Esophagus mucosa (tissue), 1 donor: ENCODE results near the gene FGF11. TPM values are rescaled to one million over a fixed set of nuclear protein-coding genes. Genes with fewer than 3 reads are reported as not detected.

Source experiments
- ATAC-seq: fragments of 200-7000 bp; cut with Tn5 transposase; one replicate; pipeline ENCODE4 v1.9.1; 2020
- total RNA-seq: library from RNA; stranded (reverse); gene quantifications from one replicate; pipeline ENCODE4 v1.2.4, GENCODE V29; 2023
- donor health status: DM: yes; HTN: yes; CAD: no.

Gene FGF11
- 8.6 TPM for total RNA-seq

GRCh38 chr17:7439462-7440112 is at the start of gene FGF11:
Gene FGF11 (plus strand): TSS chr17:7439512. CDS start chr17:7439621, 109 bp downstream.
- ATAC-seq = no peak

- ATAC-seq = no peak
Observed at GRCh38 chr17:7389924-7390910, 49.1 kb upstream of the FGF11 start.

- ATAC-seq = no peak
Observed at GRCh38 chr17:7391307-7391706, 48.0 kb upstream of the FGF11 start.

- ATAC-seq = no peak
Observed at GRCh38 chr17:7392696-7393612, 46.4 kb upstream of the FGF11 start.

DNA sequence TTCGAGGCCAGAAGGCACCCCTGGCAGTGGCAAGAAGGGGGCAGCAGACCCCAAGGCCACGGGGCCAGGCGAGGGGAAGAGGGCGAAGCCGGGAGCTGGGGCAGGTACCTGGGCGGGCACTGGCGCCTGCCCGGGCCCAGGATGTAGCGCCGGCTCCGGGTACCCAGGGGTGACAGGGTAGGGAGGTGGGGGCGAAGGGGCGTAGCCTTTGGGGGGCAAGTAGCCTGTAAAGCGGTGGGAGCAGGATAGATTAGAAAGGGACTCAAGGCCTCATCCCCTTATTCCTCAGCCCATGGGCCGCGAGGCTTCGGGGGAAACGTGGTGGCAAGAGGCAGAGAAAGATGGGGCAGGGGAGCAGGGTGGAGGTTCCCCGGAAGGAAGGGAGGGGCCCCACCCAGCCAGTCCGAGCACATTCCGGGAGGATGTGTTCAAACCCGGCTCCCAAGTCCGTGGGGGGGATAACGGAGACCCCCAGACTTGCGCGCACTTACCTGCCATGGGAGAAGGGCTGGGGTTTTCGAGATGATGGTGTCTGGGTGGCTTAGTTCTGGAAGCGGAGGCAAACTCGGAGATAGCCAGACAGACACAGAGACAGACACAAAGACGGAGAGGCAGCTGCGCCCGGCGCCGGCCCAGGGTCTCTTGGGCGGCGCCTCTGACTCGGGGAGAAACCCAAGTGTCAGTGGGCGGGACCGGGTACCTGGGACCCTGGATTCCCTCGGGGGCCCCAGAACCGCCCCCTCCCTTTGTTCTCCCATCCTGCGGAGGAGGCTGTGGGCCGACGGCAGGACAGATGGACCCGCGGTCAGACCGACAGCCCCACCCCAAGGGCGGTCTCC is 45.5 kb upstream of the FGF11 start:
- peak; percentile 50 for ATAC-seq

DNA sequence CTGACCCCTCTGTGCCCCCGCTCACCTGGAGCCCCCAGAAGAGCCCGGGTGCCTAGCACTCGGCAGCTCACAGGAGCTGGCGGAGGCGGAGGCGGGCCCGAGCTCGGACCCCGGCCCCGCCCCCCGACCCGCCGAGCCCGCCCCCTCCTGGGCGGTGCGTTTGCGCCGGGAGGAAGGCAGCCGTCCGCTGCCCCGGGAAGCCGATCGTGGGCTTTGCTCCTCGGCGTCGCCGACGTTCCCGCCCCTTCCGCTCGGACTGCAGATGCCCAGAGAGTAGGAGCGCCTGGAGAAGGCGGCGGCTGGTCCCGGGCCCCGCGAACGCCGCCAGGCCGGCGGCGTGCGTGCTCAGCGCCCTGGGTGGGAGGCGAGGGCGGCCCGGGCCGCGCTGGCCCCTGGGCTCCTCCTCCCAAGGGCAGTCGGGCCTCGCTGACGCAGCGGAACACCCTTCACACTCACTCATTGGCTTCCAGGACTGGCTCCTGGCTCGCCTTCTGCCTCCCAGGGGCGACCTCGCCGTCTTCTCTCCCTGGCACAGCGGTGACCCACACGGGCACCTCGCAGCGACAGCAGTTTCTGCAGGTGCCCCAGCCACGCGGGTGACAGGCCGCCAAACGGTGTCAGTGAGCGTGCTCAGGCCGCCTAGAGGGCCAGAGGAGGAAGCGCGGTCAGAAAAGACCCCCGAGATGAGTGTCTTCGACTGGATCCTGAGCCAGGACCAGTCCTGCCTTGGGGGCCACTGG is 44.7 kb upstream of the FGF11 start, which contains the start of gene PLSCR3:
Gene PLSCR3 (minus strand): TSS at position 74 of the 740 bp plus-strand sequence. CDS start 415 bp downstream, outside the sequence.
- peak; percentile 87 for ATAC-seq

- no peak for ATAC-seq
Observed at GRCh38 chr17:7396147-7396546, 43.2 kb upstream of the FGF11 start.

GRCh38 chr17:7398612-7399011 is 40.7 kb upstream of the FGF11 start:
- no peak for ATAC-seq

GRCh38 chr17:7403043-7403726 is 36.1 kb upstream of the FGF11 start:
- ATAC-seq = no peak

DNA sequence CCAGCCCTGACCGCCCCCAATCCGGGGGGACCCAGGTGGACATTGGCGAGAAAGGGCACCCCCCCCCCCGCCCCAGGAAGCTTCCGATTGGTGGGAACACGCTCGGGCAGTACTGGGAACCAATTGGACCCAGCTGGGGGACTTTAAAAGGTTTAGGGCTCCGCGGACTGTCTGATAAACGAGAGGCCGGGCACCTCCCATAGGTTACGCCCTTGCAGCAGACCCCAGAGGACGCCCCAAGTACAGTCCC is 35.7 kb upstream of the FGF11 start:
- ATAC-seq = no peak

GRCh38 chr17:7403977-7404736 is 35.2 kb upstream of the FGF11 start, which contains the start of gene TMEM256:
Gene TMEM256 (minus strand): TSS chr17:7404097. CDS start chr17:7404084, 13 bp downstream.
- ATAC-seq = peak; percentile 92

DNA sequence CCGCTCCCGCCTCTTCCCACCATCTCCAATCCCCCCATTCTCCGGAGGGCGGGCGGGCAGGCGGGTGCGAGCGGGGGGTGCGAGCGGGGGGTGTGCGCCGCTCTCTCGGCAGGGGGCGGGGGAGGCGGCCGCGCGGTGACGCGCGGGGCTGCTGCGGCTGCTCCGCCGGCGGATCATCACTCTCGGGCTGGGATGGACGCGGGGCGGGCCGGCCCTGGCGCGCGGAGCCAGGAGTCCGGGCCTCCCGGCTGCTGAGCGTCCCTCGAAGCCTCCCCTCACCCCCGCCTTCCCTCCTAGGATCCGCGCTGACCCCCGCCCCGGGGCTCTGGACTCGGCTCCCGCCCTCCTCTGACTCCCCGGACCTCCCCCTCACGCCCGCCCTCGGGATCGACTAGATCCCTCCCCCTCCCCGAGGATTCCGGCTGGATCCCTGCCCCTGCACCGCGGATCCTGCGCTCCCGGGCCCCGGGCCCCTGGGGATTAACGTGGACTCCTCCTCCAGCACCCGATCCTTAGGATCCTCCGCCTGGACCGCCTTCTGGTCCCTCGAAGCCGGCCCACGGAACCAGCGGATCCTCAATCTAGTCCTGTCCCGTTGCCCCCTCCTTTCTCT is 34.5 kb upstream of the FGF11 start:
- peak; percentile 40 for ATAC-seq

DNA sequence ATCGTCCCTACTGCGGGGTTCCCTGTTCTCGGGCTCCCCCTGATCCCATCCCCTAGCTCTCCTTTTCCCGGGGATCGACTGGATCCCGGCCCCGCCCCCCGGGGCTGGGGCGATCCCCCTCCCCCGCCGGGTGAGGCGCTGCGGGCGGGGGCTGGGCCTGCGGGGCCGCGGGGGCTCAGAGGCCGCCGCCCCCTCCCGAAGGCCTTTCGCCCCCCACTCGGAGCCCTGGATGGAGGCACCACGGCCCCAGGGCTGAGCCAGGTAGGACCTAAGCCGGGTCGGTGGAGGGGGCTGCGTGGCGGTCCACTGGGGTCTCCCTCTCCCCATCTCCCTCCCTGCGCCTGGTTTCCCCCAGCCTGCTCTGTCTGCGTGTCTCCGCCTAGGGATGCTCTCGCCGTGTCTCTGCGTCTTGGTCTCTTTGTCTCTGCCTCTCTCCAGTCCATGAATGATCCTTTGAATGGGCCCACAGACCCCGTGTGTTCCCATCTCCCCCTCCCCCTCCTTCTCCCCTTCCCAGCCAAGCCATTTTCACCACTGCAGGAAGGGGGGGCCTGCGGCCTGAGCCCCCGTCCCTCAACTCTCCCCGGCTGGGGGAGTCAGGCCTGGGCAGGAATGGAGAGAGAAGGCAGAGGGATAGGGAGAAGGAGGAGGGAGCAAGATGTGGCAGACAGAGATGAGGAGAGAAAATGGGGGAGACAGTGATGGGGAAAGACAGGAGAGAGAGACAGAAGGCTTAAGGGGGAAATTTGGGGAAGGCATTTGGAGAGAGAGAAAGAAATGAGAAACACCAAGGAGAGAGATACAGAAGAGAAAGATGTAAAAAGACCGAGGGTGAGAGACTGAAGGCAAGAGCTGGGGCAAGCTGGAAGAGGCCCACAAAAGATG is 33.7 kb upstream of the FGF11 start:
- ATAC-seq = no peak

DNA sequence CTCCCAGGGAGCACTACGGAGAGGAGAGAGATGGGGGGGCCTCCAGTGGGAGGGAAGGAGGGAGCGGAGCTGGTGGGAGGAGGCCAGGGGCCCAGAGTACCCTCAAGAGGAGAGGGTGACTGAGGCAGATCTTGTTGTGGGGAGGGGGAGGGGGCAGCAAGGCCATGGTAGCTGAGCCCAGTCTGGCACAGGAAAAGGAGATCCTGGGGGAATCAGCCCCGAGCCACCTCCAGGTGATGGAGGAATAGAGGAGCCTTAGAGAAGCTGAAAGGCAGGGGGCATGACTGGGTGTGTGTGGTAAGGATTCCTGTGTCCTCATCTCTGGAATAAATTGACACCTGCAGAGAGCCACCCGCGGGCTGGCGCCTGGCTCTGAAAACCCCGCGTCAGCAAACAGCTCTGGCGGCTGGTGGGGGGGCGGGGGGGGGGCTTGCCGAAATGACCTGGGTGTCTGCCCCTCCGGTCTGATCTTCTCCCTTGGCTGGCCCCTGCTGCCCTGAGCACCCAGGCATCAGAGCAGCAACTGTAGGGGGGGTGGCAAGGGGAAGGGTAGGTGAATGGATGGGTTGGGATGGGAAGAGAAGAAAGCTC is 33.0 kb upstream of the FGF11 start:
- ATAC-seq = no peak

- ATAC-seq = no peak
Observed at GRCh38 chr17:7407082-7407481, 32.2 kb upstream of the FGF11 start.

DNA sequence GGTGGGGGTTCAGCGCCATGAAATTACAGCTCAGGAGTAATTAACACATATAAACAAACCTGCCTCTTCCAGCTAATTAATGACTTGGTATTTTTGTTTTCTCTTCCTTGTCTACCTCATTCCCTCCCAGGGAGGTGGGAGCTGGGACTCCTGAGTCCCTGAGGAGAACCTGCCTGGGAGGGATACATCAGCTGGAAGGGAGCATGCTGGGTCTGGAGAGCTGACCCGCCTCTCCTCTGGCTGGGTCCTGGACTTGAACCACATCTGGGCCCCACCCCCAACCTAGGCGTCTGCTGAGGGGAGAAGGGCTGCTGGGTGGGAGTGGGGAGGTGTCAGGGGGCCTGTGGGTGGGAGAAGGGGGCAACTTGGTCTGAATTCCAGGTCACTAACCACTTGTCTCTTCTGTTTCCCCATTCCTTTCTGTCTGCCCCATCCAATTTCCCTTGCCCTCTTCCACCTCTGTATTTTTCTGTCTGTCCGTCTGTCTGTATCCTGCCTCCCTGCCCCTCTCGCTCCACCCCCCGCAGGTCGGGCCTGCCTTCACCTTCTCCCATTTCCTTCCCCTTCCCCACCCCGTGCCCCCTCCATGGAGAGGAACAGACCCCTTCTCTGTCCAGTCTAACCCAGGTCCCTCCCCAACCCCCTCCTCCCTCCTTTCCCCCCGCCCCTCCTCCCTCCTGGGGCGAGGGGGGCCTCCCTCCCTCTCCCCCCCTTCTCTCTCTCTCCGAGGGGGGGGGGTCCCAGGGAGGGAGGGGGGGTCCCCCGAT is 31.6 kb upstream of the FGF11 start, which contains the start of gene NLGN2:
Gene NLGN2 (plus strand): TSS at position 361 of the 767 bp plus-strand sequence. CDS start 411 bp downstream, outside the sequence.
- no peak for ATAC-seq
